ENCODE data around the gene WWOX.

Gene WWOX

DNA sequence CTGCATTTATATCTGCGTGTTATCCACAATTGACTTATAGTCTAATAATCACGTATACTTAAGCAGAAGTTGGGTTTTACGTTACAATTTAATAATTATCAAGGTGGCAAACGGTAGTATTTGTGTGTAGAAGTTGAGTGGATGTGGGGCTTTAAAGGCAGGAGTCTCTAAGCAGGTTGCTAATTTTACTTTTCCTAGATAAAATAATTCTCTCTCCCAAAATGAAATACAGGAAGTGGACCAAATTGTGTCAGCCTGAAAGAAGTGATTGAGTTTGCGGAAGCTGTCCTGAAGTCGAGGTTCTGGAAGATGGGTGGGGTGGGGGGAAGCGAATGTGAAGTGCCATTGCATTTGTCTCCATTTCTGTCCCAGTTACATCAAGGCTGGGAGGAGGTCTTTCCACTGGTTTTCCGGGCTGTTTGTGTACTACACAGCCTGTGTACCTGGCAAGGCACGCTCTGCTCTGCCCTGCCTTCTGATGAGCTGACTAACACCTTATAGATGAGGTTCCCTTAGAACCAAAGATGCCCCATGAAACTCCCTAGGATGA, 385.1 kb downstream of the WWOX start:
- H3K4me3 ChIP-seq (replicated peaks in 1 of 2; ENCODE audit: low read depth in 2 of 2, low read length in 2 of 2), result no peak overlapping the region
- TF ChIP-seq, protein P1, sequence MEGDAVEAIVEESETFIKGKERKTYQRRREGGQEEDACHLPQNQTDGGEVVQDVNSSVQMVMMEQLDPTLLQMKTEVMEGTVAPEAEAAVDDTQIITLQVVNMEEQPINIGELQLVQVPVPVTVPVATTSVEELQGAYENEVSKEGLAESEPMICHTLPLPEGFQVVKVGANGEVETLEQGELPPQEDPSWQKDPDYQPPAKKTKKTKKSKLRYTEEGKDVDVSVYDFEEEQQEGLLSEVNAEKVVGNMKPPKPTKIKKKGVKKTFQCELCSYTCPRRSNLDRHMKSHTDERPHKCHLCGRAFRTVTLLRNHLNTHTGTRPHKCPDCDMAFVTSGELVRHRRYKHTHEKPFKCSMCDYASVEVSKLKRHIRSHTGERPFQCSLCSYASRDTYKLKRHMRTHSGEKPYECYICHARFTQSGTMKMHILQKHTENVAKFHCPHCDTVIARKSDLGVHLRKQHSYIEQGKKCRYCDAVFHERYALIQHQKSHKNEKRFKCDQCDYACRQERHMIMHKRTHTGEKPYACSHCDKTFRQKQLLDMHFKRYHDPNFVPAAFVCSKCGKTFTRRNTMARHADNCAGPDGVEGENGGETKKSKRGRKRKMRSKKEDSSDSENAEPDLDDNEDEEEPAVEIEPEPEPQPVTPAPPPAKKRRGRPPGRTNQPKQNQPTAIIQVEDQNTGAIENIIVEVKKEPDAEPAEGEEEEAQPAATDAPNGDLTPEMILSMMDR (IDR thresholded peaks at IDR 0.05; ENCODE audit: low read depth, low read length), result no peak
- no peak for DNase-seq (ENCODE audit: low read depth in 2 of 2)

DNA sequence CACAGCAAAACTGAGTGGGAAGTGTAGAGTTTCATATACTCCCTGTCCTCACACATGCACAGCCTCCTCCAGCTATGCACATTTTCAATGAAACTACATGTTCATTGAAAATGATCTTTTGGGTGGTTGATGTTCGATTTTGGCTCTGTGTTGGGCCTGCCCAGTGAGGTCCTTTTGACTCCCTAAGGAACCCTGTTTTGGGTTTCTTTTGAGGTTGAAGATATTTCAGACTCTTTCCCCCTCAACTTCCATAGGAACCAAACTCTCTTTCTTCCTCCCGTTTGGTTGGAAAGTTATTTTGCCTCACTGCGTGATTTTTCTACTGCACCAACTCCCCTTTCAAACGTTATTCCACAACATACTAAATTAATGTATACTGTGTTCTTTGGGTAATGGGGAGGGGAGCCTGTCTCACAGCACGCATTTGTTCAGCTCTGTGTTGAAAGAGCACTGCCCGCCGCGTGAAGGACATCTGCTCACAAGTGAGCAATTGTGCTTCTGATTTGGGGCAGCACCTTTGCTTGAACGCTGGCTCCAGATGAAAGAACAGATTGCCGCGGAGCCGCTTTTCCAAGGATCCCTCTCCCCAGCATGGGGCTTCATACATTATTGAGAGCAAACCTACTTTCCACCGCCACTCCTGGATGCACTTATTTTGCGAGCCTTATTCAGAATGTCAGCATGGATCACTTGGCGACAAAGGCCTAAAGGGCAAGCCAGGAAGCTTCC, 385.9 kb downstream of the WWOX start:
- TF ChIP-seq, protein P1 (IDR thresholded peaks at IDR 0.05; ENCODE audit: low read depth, low read length), result no peak
- H3K4me3 ChIP-seq (replicated peaks in 1 of 2; ENCODE audit: low read depth in 2 of 2, low read length in 2 of 2), result no peak overlapping the region
- no peak for DNase-seq (ENCODE audit: low read depth in 2 of 2)

DNA sequence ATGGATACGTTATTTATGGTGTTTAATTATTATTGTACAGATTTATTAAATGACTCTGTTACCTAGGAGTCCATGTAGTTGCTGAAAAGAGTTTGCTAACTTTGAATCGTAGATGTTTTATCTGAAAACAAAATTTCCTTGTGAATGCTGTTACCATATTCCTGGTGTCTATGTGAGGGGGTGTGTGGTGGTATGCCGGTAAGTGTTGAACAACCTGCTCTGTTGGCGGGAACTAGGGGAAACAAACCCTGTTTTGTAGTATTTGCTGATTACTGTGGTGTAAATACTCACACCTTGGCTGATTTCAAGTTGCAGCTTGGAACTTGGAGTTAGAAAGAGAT, 386.4 kb downstream of the WWOX start:
- no peak overlapping the region for H3K4me3 ChIP-seq (replicated peaks in 1 of 2; ENCODE audit: low read depth in 2 of 2, low read length in 2 of 2)
- DNase-seq (ENCODE audit: low read depth in 2 of 2), result no peak
- TF ChIP-seq, protein P1 (IDR thresholded peaks at IDR 0.05; ENCODE audit: low read depth, low read length), result no peak

DNA sequence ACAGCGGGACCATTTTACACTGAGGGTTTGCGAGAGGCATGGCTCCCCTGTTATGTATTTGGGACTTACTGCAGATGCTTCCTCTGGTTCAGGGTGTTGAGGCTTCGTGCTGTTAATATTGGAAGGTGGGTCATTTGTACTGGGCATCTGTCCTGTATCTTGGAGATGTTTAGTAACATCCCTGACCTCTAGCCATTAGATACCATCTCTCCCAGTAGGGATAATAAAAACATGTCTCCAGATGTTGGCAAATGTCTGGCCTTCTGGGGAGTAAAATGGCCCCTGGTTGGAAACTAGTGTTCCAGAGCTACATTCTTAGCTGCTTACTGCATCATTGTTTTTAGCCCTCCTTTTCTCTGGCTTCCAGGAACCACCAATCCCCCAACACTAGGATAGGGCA, 388.0 kb downstream of the WWOX start:
- TF ChIP-seq, protein P1 (IDR thresholded peaks at IDR 0.05; ENCODE audit: low read depth, low read length), result no peak
- no peak for DNase-seq (ENCODE audit: low read depth in 2 of 2)

DNA sequence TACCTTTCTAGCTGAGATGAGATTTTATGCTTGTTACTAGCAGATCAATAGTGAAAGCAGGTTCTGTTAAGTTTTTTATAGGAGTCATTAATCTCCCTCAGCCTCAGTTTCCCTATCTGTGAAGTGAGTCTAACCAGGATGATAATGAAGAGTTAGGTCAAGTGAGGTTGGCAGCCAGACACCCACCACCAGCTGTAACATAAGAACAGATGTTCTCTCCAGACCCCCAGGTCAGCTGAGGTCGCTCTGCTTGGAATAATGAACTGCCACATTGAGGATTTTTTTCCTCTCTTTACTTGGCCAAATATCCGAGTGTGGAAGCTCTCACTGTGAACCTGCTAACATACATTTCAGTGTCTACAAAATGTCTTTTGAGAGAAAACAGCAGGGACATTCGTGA, 389.6 kb downstream of the WWOX start:
- H3K4me3 ChIP-seq (replicated peaks in 1 of 2; ENCODE audit: low read depth in 2 of 2, low read length in 2 of 2), result no peak overlapping the region
- no peak for DNase-seq (ENCODE audit: low read depth in 2 of 2)
- TF ChIP-seq, protein P1 (IDR thresholded peaks at IDR 0.05; ENCODE audit: low read depth, low read length), result no peak

More for the DNA sequence above, 388.0 kb downstream of the WWOX start:
- no peak overlapping the region for H3K4me3 ChIP-seq (replicated peaks in 1 of 2; ENCODE audit: low read depth in 2 of 2, low read length in 2 of 2)

DNA sequence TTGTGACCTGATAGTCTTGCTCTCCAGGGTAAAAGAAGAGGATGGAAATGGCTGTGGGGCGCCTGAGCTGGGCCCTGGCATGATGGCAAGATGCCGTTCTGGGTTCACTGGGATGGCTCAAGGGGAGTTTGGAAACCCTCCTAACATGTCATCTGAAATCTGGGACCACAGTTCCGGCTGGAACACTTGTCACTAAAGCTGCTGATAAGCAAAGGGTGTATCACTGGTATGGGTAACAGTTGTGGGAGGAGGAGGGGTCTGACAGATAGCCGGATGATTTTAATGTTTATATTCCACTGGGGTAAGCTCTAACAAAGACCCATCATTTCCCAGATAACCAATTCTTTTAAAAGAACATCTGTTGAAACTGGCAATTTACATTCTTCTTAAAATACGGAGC, 390.2 kb downstream of the WWOX start:
- DNase-seq (ENCODE audit: low read depth in 2 of 2), result no peak

More for the DNA sequence above, 390.2 kb downstream of the WWOX start:
- no peak overlapping the region for H3K4me3 ChIP-seq (replicated peaks in 1 of 2; ENCODE audit: low read depth in 2 of 2, low read length in 2 of 2)
- TF ChIP-seq, protein P1 (IDR thresholded peaks at IDR 0.05; ENCODE audit: low read depth, low read length), result no peak
